CD4-positive, alpha-beta T cell treated with Interleukin-17A for 1 hour (primary cell): Measurements from ENCODE around the gene GALNT9.

Experiments
- DNase-seq: peaks from one replicate; pipeline ENCODE4 v3.0.0-alpha.2; 2020

Gene GALNT9

DNA sequence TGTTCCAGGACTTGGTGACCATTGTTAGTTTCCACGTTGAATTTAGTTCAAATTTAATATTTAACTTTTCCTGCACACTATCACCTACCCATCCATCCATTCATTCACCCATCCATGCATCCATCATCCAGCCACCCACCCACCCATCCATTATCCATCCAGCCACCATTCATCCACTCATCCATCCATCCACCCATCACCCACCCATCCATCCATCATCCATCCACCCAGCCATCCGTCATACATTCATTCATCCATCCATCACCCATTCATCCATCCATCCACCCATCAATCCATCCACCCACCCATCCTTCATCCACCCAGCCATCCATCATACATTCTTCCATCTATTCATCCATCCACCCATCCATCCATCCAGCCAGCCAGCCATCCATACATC, 163.3 kb downstream of the GALNT9 start:
- no peak for DNase-seq

GRCh38 chr12:132165584-132165983, 163.8 kb downstream of the GALNT9 start:
- DNase-seq = no peak

DNA sequence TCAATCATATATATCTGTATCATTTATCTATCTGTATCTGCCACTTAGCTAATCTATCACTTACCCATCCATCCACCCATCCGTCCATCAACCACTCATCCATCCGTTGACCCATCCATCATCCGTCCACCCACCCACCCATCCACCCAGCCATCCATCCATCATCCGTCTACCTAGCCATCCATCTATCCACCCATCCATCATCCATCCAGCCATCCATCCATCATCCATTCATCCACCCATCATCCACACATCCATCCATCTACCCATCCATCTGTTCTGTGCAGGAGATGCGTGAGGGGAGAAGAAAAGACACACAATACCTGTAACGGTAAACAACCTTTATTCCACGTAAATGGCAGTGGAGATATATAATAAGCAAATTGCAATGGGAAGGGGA, 165.0 kb downstream of the GALNT9 start:
- DNase-seq = no peak

- DNase-seq = no peak
Observed at GRCh38 chr12:132163911-132164288, 165.5 kb downstream of the GALNT9 start.

- DNase-seq = no peak
Observed at GRCh38 chr12:132163041-132163910, 166.1 kb downstream of the GALNT9 start.

DNA sequence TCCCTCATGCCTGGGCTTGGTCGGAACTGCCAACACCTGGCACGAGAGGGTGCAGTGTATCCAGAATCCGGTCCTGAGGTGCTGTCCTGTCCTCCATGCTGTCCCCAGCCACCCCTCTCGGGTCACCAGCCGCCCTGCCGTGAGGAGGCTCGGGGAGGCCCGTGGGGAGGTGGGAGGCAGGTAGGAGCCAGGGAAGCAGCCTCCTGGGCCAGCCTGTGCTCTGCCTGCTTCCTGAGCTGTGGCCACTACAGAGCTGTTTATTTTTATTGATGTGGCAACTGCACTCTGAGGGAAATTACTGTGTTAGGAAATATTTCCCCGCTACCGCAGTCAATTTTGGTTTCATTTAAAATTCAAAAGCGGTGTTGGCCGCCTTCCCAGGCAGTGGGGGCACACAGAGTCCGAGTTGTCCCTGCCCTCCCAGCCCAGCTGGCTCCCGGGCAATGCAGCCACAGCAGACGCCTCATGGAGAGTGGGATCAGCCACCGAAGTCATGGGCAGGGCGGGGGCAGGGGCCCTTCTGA, 166.8 kb downstream of the GALNT9 start:
- DNase-seq = peak; percentile 46

DNA sequence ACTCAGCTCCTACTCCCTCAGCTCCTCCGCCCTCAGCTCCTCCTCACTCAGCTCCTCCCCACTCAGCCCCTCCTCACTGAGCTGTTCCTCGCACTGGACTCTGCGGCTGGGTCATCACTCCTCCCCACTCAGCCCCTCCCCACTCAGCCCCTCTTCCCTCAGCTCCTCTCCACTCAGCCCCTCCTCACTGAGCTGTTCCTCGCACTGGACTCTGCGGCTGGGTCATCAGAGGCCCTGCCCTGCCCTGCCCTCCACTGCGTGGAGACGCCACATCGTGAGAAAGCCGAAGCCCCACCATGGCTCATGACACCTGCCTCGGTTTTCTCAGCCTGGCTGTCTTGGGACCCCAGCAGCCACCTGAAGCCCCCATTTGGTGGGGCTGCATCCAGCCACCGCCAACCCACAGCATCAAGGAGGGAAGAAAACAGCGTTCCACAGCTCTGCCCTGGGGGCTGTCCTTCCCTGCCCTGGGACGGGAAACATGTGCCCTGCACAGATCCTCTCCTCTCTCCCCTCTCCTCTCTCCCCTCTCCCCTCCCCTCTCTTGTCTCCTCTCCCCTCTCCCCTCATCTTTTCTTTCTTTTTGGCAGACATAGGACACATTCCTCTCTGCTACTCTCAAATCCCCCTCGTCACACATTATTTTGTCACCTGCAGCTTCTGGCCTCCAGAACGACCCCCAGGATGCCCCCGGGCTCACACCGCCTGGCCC, 167.4 kb downstream of the GALNT9 start:
- DNase-seq = no peak

GRCh38 chr12:132161036-132161781, 168.2 kb downstream of the GALNT9 start:
- DNase-seq = no peak

GRCh38 chr12:132160601-132161035, 168.8 kb downstream of the GALNT9 start:
- DNase-seq = no peak

DNA sequence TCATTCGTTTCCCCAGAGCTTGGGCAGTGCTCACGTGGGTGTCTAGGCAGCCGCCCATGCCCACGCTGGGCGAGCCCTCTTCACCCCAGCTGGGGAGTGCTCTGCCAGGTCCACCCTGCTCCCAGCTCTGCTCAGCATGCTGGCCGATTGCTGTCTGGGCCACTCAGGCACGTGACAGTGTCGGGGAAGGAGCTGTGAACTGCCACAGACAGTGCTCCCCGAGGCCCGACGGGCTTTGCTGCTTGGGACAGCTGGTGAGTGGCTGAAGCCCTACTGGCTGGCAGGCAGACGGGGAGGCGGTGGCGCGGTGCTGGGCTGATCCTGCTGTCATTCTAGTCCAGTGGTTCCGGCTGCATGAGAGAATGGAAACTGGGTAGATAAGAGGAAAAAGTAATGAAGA, 169.4 kb downstream of the GALNT9 start:
- no peak for DNase-seq

- no peak for DNase-seq
Observed at GRCh38 chr12:132159555-132160003, 169.8 kb downstream of the GALNT9 start.

DNA sequence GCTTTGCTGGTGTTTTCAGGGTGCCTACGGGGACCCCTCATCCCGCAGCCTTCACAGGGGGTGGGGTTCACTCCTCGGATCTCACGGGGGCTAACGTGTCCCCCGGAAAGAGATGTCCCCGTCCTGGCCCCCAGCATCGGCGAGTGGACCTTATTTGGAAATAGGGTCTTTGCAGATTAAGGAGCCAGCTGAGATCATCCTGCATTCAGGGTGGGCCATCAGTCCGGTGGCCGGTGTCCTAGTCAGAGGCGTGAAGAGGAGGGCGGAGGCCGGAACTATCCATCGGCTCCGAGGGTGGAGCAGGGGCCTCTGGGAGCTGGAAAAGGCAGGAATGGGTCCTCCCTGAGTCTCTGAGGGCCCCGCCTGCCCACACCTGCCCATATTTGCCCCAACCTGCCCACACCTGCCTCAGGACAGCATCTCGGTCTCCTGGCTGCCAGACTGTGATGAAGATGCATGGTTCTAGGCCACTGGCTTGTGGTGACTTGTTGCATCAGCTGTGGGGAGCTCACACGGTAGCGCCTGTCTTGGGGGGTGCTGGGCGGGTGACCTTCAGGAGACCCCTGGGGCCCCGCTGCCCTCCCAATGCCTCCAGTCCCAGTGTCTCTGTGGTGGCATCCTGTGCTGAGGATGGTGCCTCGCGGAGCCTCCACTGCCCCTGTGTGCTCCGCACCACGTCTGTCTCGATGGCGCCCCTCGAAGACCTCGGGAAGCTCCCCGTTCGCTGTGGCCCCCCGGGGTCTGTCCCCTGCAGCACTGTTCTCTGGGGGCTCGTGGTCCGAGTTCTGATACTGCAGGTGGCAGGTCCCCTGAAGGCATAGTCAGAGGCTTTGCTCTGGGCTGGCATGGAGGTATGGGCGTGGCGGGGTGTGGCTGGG, 170.5 kb downstream of the GALNT9 start:
- DNase-seq = no peak

- DNase-seq = no peak
Observed at GRCh38 chr12:132157733-132158409, 171.5 kb downstream of the GALNT9 start.

GRCh38 chr12:132156573-132157325, 172.6 kb downstream of the GALNT9 start:
- DNase-seq = no peak

DNA sequence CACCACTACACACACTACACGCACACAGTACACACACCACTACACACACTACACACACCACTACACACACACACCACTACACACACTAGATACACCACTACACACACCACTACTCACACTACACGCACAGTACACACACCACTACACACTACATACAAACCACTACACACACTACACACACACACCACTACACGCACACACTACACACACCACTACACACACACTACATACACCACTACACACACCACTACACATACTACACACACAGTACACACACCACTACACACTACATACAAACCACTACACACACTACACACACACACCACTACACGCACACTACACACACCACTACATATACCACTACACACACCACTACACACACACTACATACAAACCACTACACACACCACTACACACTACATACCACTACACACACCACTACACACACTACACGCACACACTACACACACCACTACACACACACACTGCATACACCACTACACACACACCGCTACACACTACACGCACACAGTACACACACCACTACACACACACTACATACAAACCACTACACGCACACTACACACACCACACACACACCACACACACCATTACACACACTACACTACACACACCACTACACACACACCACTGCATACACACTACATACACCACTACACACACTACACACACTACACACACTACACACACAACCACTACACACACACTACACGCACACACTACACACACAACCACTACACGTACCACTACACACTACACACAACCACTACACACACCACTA, 173.4 kb downstream of the GALNT9 start:
- no peak for DNase-seq

DNA sequence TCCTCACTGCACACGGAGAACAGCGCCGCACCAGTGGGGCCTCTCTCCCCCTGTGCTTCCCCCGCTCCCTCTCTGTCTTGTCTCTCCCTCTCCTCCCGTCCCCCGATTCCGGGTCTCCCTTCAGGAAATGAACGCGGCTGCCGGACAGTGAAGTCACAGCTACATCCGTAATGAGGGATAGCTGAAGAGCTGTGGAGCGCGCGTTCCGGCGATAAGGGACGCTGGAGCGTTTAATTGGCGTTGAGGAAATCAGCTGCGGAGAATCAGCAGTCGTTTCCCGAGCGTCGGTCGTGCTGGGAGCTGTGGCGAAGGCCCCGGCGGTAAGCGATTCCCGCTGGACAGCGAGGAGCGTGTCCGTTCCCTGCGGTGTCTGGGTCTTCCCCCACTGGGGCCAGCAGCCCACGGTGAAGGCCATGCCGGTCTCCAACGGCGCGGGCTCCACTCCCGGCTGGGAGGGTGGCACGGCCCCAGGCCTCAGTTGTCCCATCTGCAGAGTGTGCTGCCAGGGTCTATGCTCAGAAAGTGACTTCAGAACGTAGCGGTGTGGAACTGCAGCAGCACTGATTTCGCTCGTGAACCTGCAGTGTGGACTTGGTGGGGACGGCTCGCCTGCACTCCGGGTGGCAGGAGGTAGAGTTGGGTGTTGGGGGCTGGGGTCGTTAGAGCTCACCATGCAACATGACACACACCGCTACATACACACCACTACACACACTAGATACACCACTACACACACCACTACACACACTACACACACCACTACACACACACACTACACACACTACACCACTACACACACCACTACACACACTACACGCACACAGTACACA, 174.2 kb downstream of the GALNT9 start:
- no peak for DNase-seq

DNA sequence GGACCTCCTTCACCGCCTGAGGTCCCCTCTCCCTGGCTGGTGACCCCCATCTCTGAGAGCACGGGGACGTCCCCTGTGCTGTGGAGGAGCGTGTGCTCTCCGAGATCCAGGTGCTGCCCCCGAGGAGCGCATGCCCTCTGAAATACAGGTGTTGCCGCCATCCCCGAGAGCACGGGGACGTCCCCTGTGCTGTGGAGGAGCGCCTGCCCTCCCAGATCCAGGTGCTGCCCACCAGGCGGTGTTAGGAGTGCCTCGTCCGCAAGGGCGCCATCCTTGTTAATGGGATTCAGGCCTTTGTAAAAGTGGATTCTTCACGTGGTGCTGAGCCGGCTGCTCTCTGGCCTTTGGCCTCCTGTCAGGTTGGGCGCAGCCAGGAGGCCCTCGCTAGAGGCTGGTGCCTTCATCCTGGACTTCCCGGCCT, 175.0 kb downstream of the GALNT9 start:
- no peak for DNase-seq

DNA sequence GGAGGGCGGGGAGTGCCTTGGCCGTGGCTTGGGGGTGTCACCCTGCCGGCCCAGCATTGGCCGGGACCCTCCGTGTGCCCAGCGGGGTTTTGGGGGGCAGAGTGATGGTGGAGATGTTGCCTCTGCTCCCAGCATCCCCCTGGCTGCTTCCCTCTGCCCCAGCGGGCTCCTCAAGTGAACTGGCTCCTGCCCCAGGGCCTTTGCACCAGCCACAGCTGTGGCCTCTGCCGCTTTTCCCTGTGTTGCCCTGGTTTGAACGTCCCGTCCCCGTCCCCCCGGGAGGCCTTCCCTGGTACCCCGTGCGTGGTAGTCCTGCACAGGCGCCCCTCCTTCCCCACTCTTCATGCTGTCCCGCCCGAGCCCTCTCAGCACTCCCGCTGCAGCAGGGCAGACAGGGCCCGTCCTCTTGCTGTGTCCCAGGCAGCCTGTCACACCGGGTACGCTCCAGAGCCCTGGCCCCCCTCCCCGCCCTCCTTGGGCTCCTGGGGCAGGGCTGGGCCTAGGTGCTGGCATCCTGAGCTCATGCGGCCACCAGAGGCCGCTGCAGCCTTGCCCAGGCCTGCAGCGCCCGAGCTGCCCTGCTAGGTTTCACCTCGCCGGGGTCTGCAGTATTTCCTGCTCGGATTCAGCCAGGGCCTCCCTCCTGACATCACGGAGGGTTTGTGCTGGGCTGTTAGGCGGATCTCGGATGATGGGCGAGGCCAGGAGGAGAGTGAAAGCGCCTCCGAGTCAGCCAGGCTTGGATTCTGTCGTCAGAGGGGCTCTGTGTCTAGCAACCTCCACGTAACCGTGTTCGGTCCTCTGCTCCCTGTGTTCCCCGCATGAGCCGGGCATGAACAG, 175.7 kb downstream of the GALNT9 start:
- peak; percentile 75 for DNase-seq
